HG02884 (cell line): ENCODE results near the gene CWC25.
"Not testable (repeated sequence)": the region's sequence is repeated elsewhere in the genome, so short reads cannot be mapped to it uniquely, and the experiment has no call there.

Experiments used
- ATAC-seq: cut with Tn5 transposase; IDR thresholded peaks from one replicate; pipeline ENCODE4 v1.9.1; 2021; ENCODE audit warnings: mild to moderate bottlenecking, moderate library complexity; ENCODE audit not compliant: unreplicated experiment

Gene CWC25

GRCh38 chr17:38824899-38825761 lies at the start of gene CWC25:
Gene CWC25, minus strand, starts transcription at chr17:38825321. Its CDS starts 138 bp downstream, at chr17:38825183.
- ATAC-seq: peak; percentile 73

GRCh38 chr17:38873640-38874380 lies 48.7 kb upstream of the CWC25 start:
- no peak for ATAC-seq

- no peak for ATAC-seq
These were observed 47.7 kb upstream of the CWC25 start for GRCh38 chr17:38872671-38873385.

- ATAC-seq: no peak
These were observed 46.9 kb upstream of the CWC25 start for GRCh38 chr17:38872027-38872511.

GRCh38 chr17:38871247-38872015 lies 46.3 kb upstream of the CWC25 start:
- no peak for ATAC-seq

- no peak for ATAC-seq
These were observed 45.4 kb upstream of the CWC25 start for GRCh38 chr17:38870259-38871165.

- no peak for ATAC-seq
These were observed 44.6 kb upstream of the CWC25 start, which contains the start of gene LASP1 for GRCh38 chr17:38869526-38870258. Gene LASP1, plus strand, starts transcription at chr17:38870058. Its CDS starts 132 bp downstream, at chr17:38870190.

GRCh38 chr17:38868817-38869525 lies 43.9 kb upstream of the CWC25 start:
- ATAC-seq: no peak

- no peak for ATAC-seq
These were observed 43.1 kb upstream of the CWC25 start for GRCh38 chr17:38867968-38868816.

GRCh38 chr17:38867179-38867967 lies 42.3 kb upstream of the CWC25 start:
- ATAC-seq: no peak

- ATAC-seq: no peak
These were observed 39.7 kb upstream of the CWC25 start for GRCh38 chr17:38864636-38865398.

- no peak for ATAC-seq
These were observed 36.3 kb upstream of the CWC25 start for GRCh38 chr17:38861399-38861843.

GRCh38 chr17:38857271-38857670 lies 32.1 kb upstream of the CWC25 start:
- no peak for ATAC-seq

- ATAC-seq: not testable (repeated sequence)
These were observed 30.1 kb upstream of the CWC25 start for GRCh38 chr17:38855101-38855714.
